GM23338 (cell line): ENCODE data around the gene HECTD2. TPM values are rescaled to one million over a fixed set of nuclear protein-coding genes. Genes with fewer than 3 reads are reported as not detected.

ENCODE experiments used
- ATAC-seq: fragments of 200-7000 bp; cut with Tn5 transposase; 3 replicates; pipeline ENCODE4 v1.9.1; 2020
- DNase-seq: peaks from one replicate; pipeline ENCODE4 v3.0.0-alpha.2; 2015; ENCODE audit warnings: low spot score
- H2AFZ ChIP-seq: fragments of 200-600 bp; sonication (generic); 2 replicates; pipeline ENCODE4 v1.8.0; 2016; ENCODE audit warnings: antibody characterized with exemption, mild to moderate bottlenecking, moderate library complexity
- H3F3A ChIP-seq: fragments of 200-600 bp; sonication (generic); replicated peaks from 2 replicates; pipeline ENCODE4 v1.8.0; 2017; ENCODE audit warnings: antibody characterized with exemption, mixed run types, low read depth
- H3K27ac ChIP-seq: fragments of 200-600 bp; sonication (generic); 2 replicates; pipeline ENCODE4 v1.6.1; 2016; ENCODE audit warnings: low read depth
- H3K27me3 ChIP-seq: fragments of 200-600 bp; sonication (generic); 2 replicates; pipeline ENCODE4 v1.8.0; 2016; ENCODE audit warnings: mild to moderate bottlenecking, mixed run types, moderate library complexity; ENCODE audit not compliant: insufficient read depth
- H3K36me3 ChIP-seq: fragments of 200-600 bp; sonication (generic); 2 replicates; pipeline ENCODE4 v1.8.0; 2016; ENCODE audit warnings: mild to moderate bottlenecking; ENCODE audit not compliant: insufficient read depth
- H3K4me1 ChIP-seq: fragments of 200-600 bp; sonication (generic); 2 replicates; pipeline ENCODE4 v1.8.0; 2016; ENCODE audit warnings: mild to moderate bottlenecking, moderate library complexity; ENCODE audit not compliant: insufficient read depth
- H3K4me2 ChIP-seq: fragments of 200-600 bp; sonication (generic); 2 replicates; pipeline ENCODE4 v1.7.1; 2017; ENCODE audit warnings: mixed run types
- H3K4me3 ChIP-seq: fragments of 200-600 bp; sonication (generic); 2 replicates; pipeline ENCODE4 v1.6.1; 2016; ENCODE audit warnings: mixed run types
- H3K79me2 ChIP-seq: fragments of 200-600 bp; sonication (generic); replicated peaks from 2 replicates; pipeline ENCODE4 v1.8.0; 2017; ENCODE audit warnings: mild to moderate bottlenecking; ENCODE audit not compliant: insufficient read depth
- H3K9me2 ChIP-seq: fragments of 200-600 bp; sonication (generic); 2 replicates; pipeline ENCODE4 v1.8.0; 2017; ENCODE audit not compliant: insufficient read depth
- H4K20me1 ChIP-seq: fragments of 200-600 bp; sonication (generic); replicated peaks from 2 replicates; pipeline ENCODE4 v1.8.0; 2017; ENCODE audit warnings: mild to moderate bottlenecking; ENCODE audit not compliant: insufficient read depth
- H3K27ac Mint-ChIP-seq: 2 replicates; pipeline ENCODE4 v1.8.0; 2020; ENCODE audit warnings: inconsistent platforms, mild to moderate bottlenecking, moderate library complexity, mixed read lengths
- H3K27me3 Mint-ChIP-seq: 3 replicates; pipeline ENCODE4 v1.8.0; 2022; ENCODE audit warnings: low read depth, mild to moderate bottlenecking, moderate library complexity, mixed read lengths, inconsistent platforms; ENCODE audit not compliant: insufficient read depth, poor library complexity
- H3K36me3 Mint-ChIP-seq: 3 replicates; pipeline ENCODE4 v1.8.0; 2021; ENCODE audit warnings: low read depth, mild to moderate bottlenecking, inconsistent platforms, moderate library complexity, mixed read lengths
- H3K4me1 Mint-ChIP-seq: 3 replicates; pipeline ENCODE4 v1.8.0; 2020; ENCODE audit warnings: mild to moderate bottlenecking, inconsistent platforms, mixed read lengths
- H3K4me3 Mint-ChIP-seq: 3 replicates; pipeline ENCODE4 v1.8.0; 2021; ENCODE audit warnings: moderate library complexity, mild to moderate bottlenecking, inconsistent platforms, mixed read lengths
- H3K9me3 Mint-ChIP-seq: 3 replicates; pipeline ENCODE4 v1.8.0; 2020; ENCODE audit warnings: moderate library complexity, mild to moderate bottlenecking, inconsistent platforms, mixed read lengths
- CREB1 ChIP-seq: fragments of 250-450 bp; sonication (Bioruptor Pico); IDR thresholded peaks from 2 replicates; pipeline ENCODE4 v1.5.0; 2020; ENCODE audit warnings: low read depth, mild to moderate bottlenecking, moderate library complexity
- CTCF ChIP-seq, 2 experiments: fragments of 200-600 bp in 1 of 2; sonication (generic) in 1 of 2; conservative IDR thresholded peaks; 2 replicates each; pipeline versions ENCODE4 v1.5.1 to v1.6.1; 2016 to 2017; ENCODE audit warnings: antibody characterized with exemption in 2 of 2, low read depth in 2 of 2, mild to moderate bottlenecking in 2 of 2, moderate library complexity in 1 of 2
- ETS1 ChIP-seq: IDR thresholded peaks from 2 replicates; pipeline ENCODE4 v1.6.1; 2016; ENCODE audit warnings: antibody characterized with exemption
- EZH2 ChIP-seq: fragments of 200-600 bp; sonication (generic); IDR thresholded peaks from one replicate; pipeline ENCODE4 v1.8.0; 2017; ENCODE audit warnings: antibody characterized with exemption, mild to moderate bottlenecking, low read depth; ENCODE audit not compliant: unreplicated experiment
- JUNB ChIP-seq: IDR thresholded peaks from one replicate; pipeline ENCODE4 v1.6.1; 2016; ENCODE audit warnings: antibody characterized with exemption; ENCODE audit not compliant: unreplicated experiment
- NANOG ChIP-seq: IDR thresholded peaks from 2 replicates; pipeline ENCODE4 v1.6.1; 2016; ENCODE audit warnings: antibody characterized with exemption, borderline replicate concordance
- POLR2AphosphoS5 ChIP-seq: IDR thresholded peaks from 2 replicates; pipeline ENCODE4 v1.6.1; 2016; ENCODE audit warnings: antibody characterized with exemption, low read depth
- REST ChIP-seq: IDR thresholded peaks from one replicate; pipeline ENCODE4 v1.6.1; 2018; ENCODE audit warnings: antibody characterized with exemption; ENCODE audit not compliant: unreplicated experiment
- STAT1 ChIP-seq: IDR thresholded peaks from one replicate; pipeline ENCODE4 v1.6.1; 2016; ENCODE audit warnings: antibody characterized with exemption; ENCODE audit not compliant: unreplicated experiment
- ZNF114 ChIP-seq: fragments of 250-450 bp; sonication (Bioruptor Pico); IDR thresholded peaks from 2 replicates; pipeline ENCODE4 v1.5.0; 2020; ENCODE audit warnings: mild to moderate bottlenecking, moderate library complexity
- ZNF462 ChIP-seq: fragments of 250-450 bp; sonication (Bioruptor Pico); IDR thresholded peaks from 2 replicates; pipeline ENCODE4 v1.5.0; 2020; ENCODE audit warnings: mild to moderate bottlenecking, moderate library complexity
- polyA plus RNA-seq: library from polyadenylated mRNA; unstranded; fragments of >200 nt; fragmentation: Nextera tagmentation; extraction: Ambion mirVana; gene quantifications from 2 replicates; pipeline ENCODE4 v1.2.1, GENCODE V29; 2016
- total RNA-seq: library from RNA; depleted of rRNA; stranded (reverse); fragments of >200 nt; shearing (Covaris generic); gene quantifications from 2 replicates; pipeline ENCODE4 v1.2.3, GENCODE V29; 2014

The HECTD2 gene
- total and polyA plus RNA-seq, 2 experiments from 2014 or later: 8.5 to 14.4 TPM

GRCh38 chr10:91517394-91517793 lies 107.2 kb downstream of the HECTD2 start (continued):
- TF ChIP-seq ZNF462 (CRISPR knock-in tag): no peak
- TF ChIP-seq CTCF (conservative IDR thresholded peaks at IDR 0.05; ENCODE audit: low read depth in 2 of 2): no peak
- no peak for TF ChIP-seq ETS1

GRCh38 chr10:91519899-91520514 lies 109.9 kb downstream of the HECTD2 start:
- H3K4me3 ChIP-seq: no peak overlapping the region
- peak overlapping the region; percentile 6; the same call in 1 of the 2 replicates for H3K27ac Mint-ChIP-seq
- H3K36me3 ChIP-seq: no peaks in the 10 kb centered on the region
- no peaks in the 10 kb centered on the region for H3K4me1 ChIP-seq
- no peaks in the 10 kb centered on the region for H3K27me3 ChIP-seq
- no peaks in the 10 kb centered on the region for H3K9me3 Mint-ChIP-seq
- ATAC-seq (peak; percentile 87), DNase-seq (peak; percentile 22)
- no peak overlapping the region for H3K4me3 Mint-ChIP-seq
- H3K27ac ChIP-seq: no peak overlapping the region
- no peaks in the 10 kb centered on the region for H4K20me1 ChIP-seq
- H3K4me2 ChIP-seq: no peak overlapping the region
- H3K27me3 Mint-ChIP-seq: peaks cover 1% of the 10 kb centered on the region
- H3K9me2 ChIP-seq: 0 out of 2 replicates have a peak, but pooled peaks cover 6% of the 10 kb centered on the region
- no peaks in the 10 kb centered on the region for H3K79me2 ChIP-seq
- no peaks in the 10 kb centered on the region for H3F3A ChIP-seq
- peaks cover 3% of the 10 kb centered on the region; the same call in 2 of the 3 replicates for H3K4me1 Mint-ChIP-seq
- no peaks in the 10 kb centered on the region for H3K36me3 Mint-ChIP-seq
- H2AFZ ChIP-seq: no peak overlapping the region
- no peak for TF ChIP-seq ZNF114
- no peak for TF ChIP-seq REST
- no peak for TF ChIP-seq CREB1
- no peak for TF ChIP-seq POLR2AphosphoS5
- TF ChIP-seq EZH2: no peak
- no peak for TF ChIP-seq JUNB
- no peak for TF ChIP-seq NANOG
- no peak for TF ChIP-seq STAT1
